ENCODE results near the gene DHRS2. TPM values are rescaled to one million over a fixed set of nuclear protein-coding genes. Genes with fewer than 3 reads are reported as not detected.

DHRS2 gene
- total RNA-seq, 1 experiment from 2014 or later = 1.2 TPM

- Histone ChIP-seq H3K4me1 (ENCODE audit: insufficient read depth, low read length, poor library complexity, severe bottlenecking) (no peaks in the 10 kb centered on the region), H3K4me3 (ENCODE audit: low read depth, low read length, poor library complexity, severe bottlenecking) (no peak overlapping the region), H3K27ac (ENCODE audit: low read depth, low read length, poor library complexity, severe bottlenecking) (no peak overlapping the region), H3K36me3 (ENCODE audit: insufficient read depth, low read length, poor library complexity, severe bottlenecking) (no peaks in the 10 kb centered on the region), H3K9me3 (ENCODE audit: low read depth, low read length, poor library complexity, severe bottlenecking) (no peaks in the 10 kb centered on the region), H3K27me3 (replicated peaks; ENCODE audit: insufficient read depth, low read depth, low read length, poor library complexity) (peaks cover 10% of the 10 kb centered on the region)
- no TSS peak for BruUV-seq (replicated peaks)
- intact Hi-C loops (cut with micrococcal nuclease; ENCODE audit: unreplicated experiment) = no loop called here
- ChIA-PET CTCF (no interaction called here), POLR2A (ENCODE audit: low non-redundant PET) (no interaction called here)
- no peak for DNase-seq (ENCODE audit: low spot score)
- no peak for TF ChIP-seq CTCF (conservative IDR thresholded peaks at IDR 0.05; ENCODE audit: low read depth, low read length)
- TF ChIP-seq EZH2 (IDR thresholded peaks at IDR 0.05; ENCODE audit: borderline replicate concordance, low read depth, low read length, poor library complexity, severe bottlenecking) = no peak
Measured at GRCh38 chr14:23663127-23663526, 27.0 kb downstream of the DHRS2 start.

- CTCF ChIA-PET = interaction anchor here (1.1 kb wide), 1 partner anchor 247 kb away, joined by 3 read pairs; no protein-coding TSS in a partner anchor
- intact Hi-C loops (cut with micrococcal nuclease; ENCODE audit: unreplicated experiment) = no loop called here
- H3K4me1 ChIP-seq (ENCODE audit: insufficient read depth, low read length, poor library complexity, severe bottlenecking) = no peaks in the 10 kb centered on the region
- POLR2A ChIA-PET (ENCODE audit: low non-redundant PET) = no interaction called here
- no peak for TF ChIP-seq EZH2 (IDR thresholded peaks at IDR 0.05; ENCODE audit: borderline replicate concordance, low read depth, low read length, poor library complexity, severe bottlenecking)
- TF ChIP-seq CTCF (conservative IDR thresholded peaks at IDR 0.05; ENCODE audit: low read depth, low read length) = no peak
- no peaks in the 10 kb centered on the region for H3K36me3 ChIP-seq (ENCODE audit: insufficient read depth, low read length, poor library complexity, severe bottlenecking)
- no TSS peak for BruUV-seq (replicated peaks)
- no peak overlapping the region for H3K4me3 ChIP-seq (ENCODE audit: low read depth, low read length, poor library complexity, severe bottlenecking)
- peaks cover 10% of the 10 kb centered on the region for H3K27me3 ChIP-seq (replicated peaks; ENCODE audit: insufficient read depth, low read depth, low read length, poor library complexity)
- no peaks in the 10 kb centered on the region for H3K9me3 ChIP-seq (ENCODE audit: low read depth, low read length, poor library complexity, severe bottlenecking)
- no peak overlapping the region for H3K27ac ChIP-seq (ENCODE audit: low read depth, low read length, poor library complexity, severe bottlenecking)
- DNase-seq (ENCODE audit: low spot score) = no peak
Measured at GRCh38 chr14:23663711-23664110, 27.5 kb downstream of the DHRS2 start.

- no peak for DNase-seq (ENCODE audit: low spot score)
- Histone ChIP-seq H3K9me3 (ENCODE audit: low read depth, low read length, poor library complexity, severe bottlenecking) (no peaks in the 10 kb centered on the region), H3K27ac (ENCODE audit: low read depth, low read length, poor library complexity, severe bottlenecking) (no peak overlapping the region), H3K36me3 (ENCODE audit: insufficient read depth, low read length, poor library complexity, severe bottlenecking) (no peaks in the 10 kb centered on the region), H3K4me1 (ENCODE audit: insufficient read depth, low read length, poor library complexity, severe bottlenecking) (no peaks in the 10 kb centered on the region), H3K4me3 (ENCODE audit: low read depth, low read length, poor library complexity, severe bottlenecking) (no peak overlapping the region), H3K27me3 (replicated peaks; ENCODE audit: insufficient read depth, low read depth, low read length, poor library complexity) (peaks cover 10% of the 10 kb centered on the region)
- CTCF ChIA-PET = interaction anchor here (1.1 kb wide), 1 partner anchor 246 kb away, joined by 3 read pairs; no protein-coding TSS in a partner anchor
- intact Hi-C loops (cut with micrococcal nuclease; ENCODE audit: unreplicated experiment) = no loop called here
- no TSS peak for BruUV-seq (replicated peaks)
- no peak for TF ChIP-seq CTCF (conservative IDR thresholded peaks at IDR 0.05; ENCODE audit: low read depth, low read length)
- no peak for TF ChIP-seq EZH2 (IDR thresholded peaks at IDR 0.05; ENCODE audit: borderline replicate concordance, low read depth, low read length, poor library complexity, severe bottlenecking)
- POLR2A ChIA-PET (ENCODE audit: low non-redundant PET) = no interaction called here
Measured at GRCh38 chr14:23664207-23664885, 28.2 kb downstream of the DHRS2 start.

All from A673 (cell line).